ENCODE data around the gene CES5A.

CES5A gene

DNA sequence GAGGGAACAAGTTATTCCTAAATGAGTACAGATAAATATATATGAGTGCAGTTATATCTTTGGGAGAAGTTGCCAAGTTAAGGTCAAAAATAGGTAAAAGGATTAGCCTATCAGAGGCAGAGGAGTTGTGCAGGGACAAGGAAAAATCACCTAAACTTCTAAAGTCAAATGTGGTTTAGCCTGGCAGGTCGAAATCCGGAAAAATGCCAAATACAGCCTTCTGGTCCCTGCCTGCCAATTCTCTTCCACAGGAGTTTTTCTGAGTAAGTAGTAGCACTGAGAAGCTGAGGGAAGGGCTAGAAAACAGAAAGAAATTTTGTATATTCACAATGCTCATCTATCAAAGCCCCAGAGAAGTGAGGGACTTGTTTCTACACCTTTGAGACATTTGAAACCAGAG is 17.6 kb upstream of the CES5A start:
- Histone ChIP-seq H3K4me1 (no peaks in the 10 kb centered on the region), H3K27me3 (ENCODE audit: control insufficient read depth, insufficient read depth, low read length) (no peaks in the 10 kb centered on the region), H3K79me2 (no peaks in the 10 kb centered on the region), H3K9me3 (ENCODE audit: control insufficient read depth, low read length) (no peaks in the 10 kb centered on the region), H3K9ac (no peak overlapping the region), H3K36me3 (ENCODE audit: control insufficient read depth, insufficient read depth, low read length) (no peaks in the 10 kb centered on the region), H3K27ac (no peak overlapping the region), H3K4me2 (ENCODE audit: low read length) (no peak overlapping the region), H3K4me3 (ENCODE audit: low read depth, low read length) (no peak overlapping the region), H2AFZ (no peak overlapping the region)
- TF ChIP-seq, protein P1, sequence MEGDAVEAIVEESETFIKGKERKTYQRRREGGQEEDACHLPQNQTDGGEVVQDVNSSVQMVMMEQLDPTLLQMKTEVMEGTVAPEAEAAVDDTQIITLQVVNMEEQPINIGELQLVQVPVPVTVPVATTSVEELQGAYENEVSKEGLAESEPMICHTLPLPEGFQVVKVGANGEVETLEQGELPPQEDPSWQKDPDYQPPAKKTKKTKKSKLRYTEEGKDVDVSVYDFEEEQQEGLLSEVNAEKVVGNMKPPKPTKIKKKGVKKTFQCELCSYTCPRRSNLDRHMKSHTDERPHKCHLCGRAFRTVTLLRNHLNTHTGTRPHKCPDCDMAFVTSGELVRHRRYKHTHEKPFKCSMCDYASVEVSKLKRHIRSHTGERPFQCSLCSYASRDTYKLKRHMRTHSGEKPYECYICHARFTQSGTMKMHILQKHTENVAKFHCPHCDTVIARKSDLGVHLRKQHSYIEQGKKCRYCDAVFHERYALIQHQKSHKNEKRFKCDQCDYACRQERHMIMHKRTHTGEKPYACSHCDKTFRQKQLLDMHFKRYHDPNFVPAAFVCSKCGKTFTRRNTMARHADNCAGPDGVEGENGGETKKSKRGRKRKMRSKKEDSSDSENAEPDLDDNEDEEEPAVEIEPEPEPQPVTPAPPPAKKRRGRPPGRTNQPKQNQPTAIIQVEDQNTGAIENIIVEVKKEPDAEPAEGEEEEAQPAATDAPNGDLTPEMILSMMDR (IDR thresholded peaks at IDR 0.05), result no peak

DNA sequence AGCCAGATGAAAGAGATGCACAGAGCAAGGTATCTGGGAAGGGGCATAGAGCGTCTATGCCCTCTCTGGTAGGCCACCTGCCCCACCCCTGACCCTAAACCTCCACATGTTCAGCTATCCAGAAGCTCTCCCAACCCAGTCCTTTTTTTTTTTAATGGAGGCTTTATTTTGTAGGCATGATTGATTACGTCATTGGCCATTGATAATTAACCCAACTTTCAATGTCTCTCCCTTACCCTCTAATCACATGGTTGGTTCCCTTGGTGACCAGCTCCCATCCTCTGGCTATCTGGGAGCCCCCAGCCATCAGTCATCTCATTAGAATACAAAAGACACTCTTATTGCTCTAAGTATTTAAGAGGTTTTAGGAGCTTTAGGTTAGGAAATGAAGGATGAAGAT is 14.3 kb upstream of the CES5A start:
- Histone ChIP-seq H3K4me1 (no peaks in the 10 kb centered on the region), H3K4me3 (ENCODE audit: low read depth, low read length) (no peak overlapping the region)

DNA sequence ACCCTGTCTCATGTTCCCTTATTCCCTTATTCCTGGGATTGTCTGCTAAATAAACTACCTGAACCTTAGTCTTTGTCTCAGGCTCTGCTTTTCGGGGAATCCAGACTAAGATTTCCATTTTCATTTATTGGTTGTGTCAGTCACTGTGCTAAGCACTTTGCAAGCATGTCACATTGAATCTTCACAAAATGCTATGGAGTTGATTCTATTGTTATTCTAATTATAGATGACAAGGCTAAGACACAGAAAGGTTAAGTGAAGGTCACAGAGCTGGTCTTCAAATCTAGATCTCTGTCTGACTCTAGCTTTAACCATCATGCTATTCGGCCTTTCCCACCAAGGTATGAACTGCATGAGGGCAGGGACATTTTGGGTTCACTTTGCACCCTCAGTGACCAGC is 13.4 kb upstream of the CES5A start:
- Histone ChIP-seq H3K36me3 (ENCODE audit: control insufficient read depth, insufficient read depth, low read length) (no peaks in the 10 kb centered on the region), H3K4me1 (no peaks in the 10 kb centered on the region), H3K27ac (no peak overlapping the region), H3K4me2 (ENCODE audit: low read length) (no peak overlapping the region), H3K9me3 (ENCODE audit: control insufficient read depth, low read length) (no peaks in the 10 kb centered on the region), H3K27me3 (ENCODE audit: control insufficient read depth, insufficient read depth, low read length) (no peaks in the 10 kb centered on the region), H3K9ac (no peak overlapping the region), H3K4me3 (ENCODE audit: low read depth, low read length) (no peak overlapping the region), H3K79me2 (no peaks in the 10 kb centered on the region), H2AFZ (no peak overlapping the region)
- TF ChIP-seq, protein P1 (IDR thresholded peaks at IDR 0.05), result no peak

More for the DNA sequence above, 14.3 kb upstream of the CES5A start:
- H3K36me3 ChIP-seq (ENCODE audit: control insufficient read depth, insufficient read depth, low read length), result no peaks in the 10 kb centered on the region
- H3K9me3 ChIP-seq (ENCODE audit: control insufficient read depth, low read length), result no peaks in the 10 kb centered on the region
- H3K9ac ChIP-seq, result no peak overlapping the region
- H3K4me2 ChIP-seq (ENCODE audit: low read length), result no peak overlapping the region
- H2AFZ ChIP-seq, result no peak overlapping the region
- no peaks in the 10 kb centered on the region for H3K79me2 ChIP-seq
- no peak overlapping the region for H3K27ac ChIP-seq
- TF ChIP-seq, protein P1 (IDR thresholded peaks at IDR 0.05), result no peak
- H3K27me3 ChIP-seq (ENCODE audit: control insufficient read depth, insufficient read depth, low read length), result no peaks in the 10 kb centered on the region

DNA sequence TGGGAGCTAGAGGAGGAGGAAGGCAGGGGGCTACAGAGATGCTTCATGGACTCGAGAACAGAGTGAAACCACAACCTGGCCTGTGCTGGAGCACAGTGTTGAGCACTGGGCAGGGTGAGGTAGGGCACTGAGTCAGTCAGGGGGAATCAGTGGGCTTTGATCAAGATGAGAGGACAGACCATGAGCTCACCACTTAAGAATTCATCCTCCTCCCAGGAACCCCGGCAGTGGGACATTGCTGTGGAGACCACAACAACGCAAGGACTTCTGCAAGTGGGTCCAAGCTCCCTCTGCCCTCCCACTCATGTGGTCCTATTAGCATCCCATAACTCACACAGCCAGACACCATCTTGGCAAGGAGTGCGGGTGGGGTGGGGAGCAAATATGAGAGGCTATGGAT is 1.7 kb upstream of the CES5A start:
- H3K79me2 ChIP-seq, result no peaks in the 10 kb centered on the region

DNA sequence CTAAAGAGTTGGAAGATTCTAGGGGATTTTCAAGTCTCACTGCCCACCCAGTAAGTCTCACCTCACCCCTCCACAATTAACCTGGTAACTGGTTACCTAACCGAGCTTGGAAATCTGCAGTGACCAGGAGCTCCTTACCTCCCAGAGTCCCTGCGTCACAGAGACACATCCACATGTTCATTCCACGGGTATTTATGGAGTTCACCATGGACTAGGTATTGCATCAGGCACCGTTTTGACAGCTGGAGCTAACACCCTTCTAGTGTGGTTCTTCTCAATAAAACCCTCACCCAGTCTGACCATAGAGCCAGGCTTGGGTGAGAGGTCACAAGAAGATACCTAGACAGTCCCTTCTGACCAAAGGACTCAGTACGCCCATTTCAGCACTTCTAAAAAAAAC is 2.1 kb downstream of the CES5A start:
- H3K9me3 ChIP-seq (ENCODE audit: control insufficient read depth, low read length), result no peaks in the 10 kb centered on the region

More for the DNA sequence above, 1.7 kb upstream of the CES5A start:
- Histone ChIP-seq H2AFZ (no peak overlapping the region), H3K4me3 (ENCODE audit: low read depth, low read length) (no peak overlapping the region), H3K4me2 (ENCODE audit: low read length) (no peak overlapping the region), H3K27me3 (ENCODE audit: control insufficient read depth, insufficient read depth, low read length) (no peaks in the 10 kb centered on the region), H3K36me3 (ENCODE audit: control insufficient read depth, insufficient read depth, low read length) (no peaks in the 10 kb centered on the region), H3K9ac (no peak overlapping the region), H3K4me1 (no peaks in the 10 kb centered on the region), H3K9me3 (ENCODE audit: control insufficient read depth, low read length) (no peaks in the 10 kb centered on the region), H3K27ac (no peak overlapping the region)
- TF ChIP-seq, protein P1 (IDR thresholded peaks at IDR 0.05), result no peak

More for the DNA sequence above, 2.1 kb downstream of the CES5A start:
- Histone ChIP-seq H3K27ac (no peak overlapping the region), H3K4me3 (ENCODE audit: low read depth, low read length) (no peak overlapping the region), H3K9ac (no peak overlapping the region), H3K4me2 (ENCODE audit: low read length) (no peak overlapping the region), H3K27me3 (ENCODE audit: control insufficient read depth, insufficient read depth, low read length) (no peaks in the 10 kb centered on the region), H3K79me2 (no peaks in the 10 kb centered on the region), H2AFZ (no peak overlapping the region), H3K4me1 (no peaks in the 10 kb centered on the region), H3K36me3 (ENCODE audit: control insufficient read depth, insufficient read depth, low read length) (no peaks in the 10 kb centered on the region)
- TF ChIP-seq, protein P1 (IDR thresholded peaks at IDR 0.05), result no peak
